ENCODE data around the gene RAB11FIP4. TPM values are rescaled to one million over a fixed set of nuclear protein-coding genes. Genes with fewer than 3 reads are reported as not detected.

The RAB11FIP4 gene
- total RNA-seq, 2 donors from 2014 or later, result 39.1 to 40.8 TPM

Other genes starting within 250 kb of the RAB11FIP4 start
- 1 to 10 TPM in 1 of 2 donors, under 1 TPM in 1; 0.42 to 1.1 TPM for gene OMG, start 94.4 kb upstream of the RAB11FIP4 start, total RNA-seq
- 10 to 100 TPM; 28.0 to 37.3 TPM for gene EVI2B, start 77.6 kb upstream of the RAB11FIP4 start, total RNA-seq
- gene EVI2A, start 70.1 kb upstream of the RAB11FIP4 start, total RNA-seq, result 10 to 100 TPM; 31.9 to 39.3 TPM